Urinary bladder (tissue), 4 donors: Measurements from ENCODE around the gene C2CD5. TPM values are rescaled to one million over a fixed set of nuclear protein-coding genes. Genes with fewer than 3 reads are reported as not detected.

Source experiments
- DNase-seq: peaks from one replicate; pipeline ENCODE4 v3.0.0-alpha.2; 2015; ENCODE audit errors: extremely low spot score
- H3K27ac ChIP-seq: one replicate; pipeline ENCODE4 v1.5.1; 2013; ENCODE audit warnings: low read depth, mild to moderate bottlenecking, moderate library complexity
- H3K36me3 ChIP-seq: one replicate; pipeline ENCODE4 v1.6.1; 2013; ENCODE audit warnings: mild to moderate bottlenecking, moderate library complexity; ENCODE audit not compliant: insufficient read depth
- H3K4me1 ChIP-seq: one replicate; pipeline ENCODE4 v1.6.1; 2013; ENCODE audit warnings: mild to moderate bottlenecking, moderate library complexity; ENCODE audit not compliant: insufficient read depth
- H3K4me3 ChIP-seq: one replicate; pipeline ENCODE4 v1.5.1; 2013; ENCODE audit warnings: low read depth, low read length
- WGBS: extraction: QIAGEN DNeasy Blood & Tissue Kit; methylation state at CpG from one replicate; pipeline ENCODE4 v1.1.7; 2013; 5-methylcytosine and 5-hydroxymethylcytosine counted together
- polyA plus RNA-seq: library from polyadenylated mRNA; stranded (reverse); fragments of 200-250 nt; gene quantifications from one replicate; pipeline ENCODE4 v1.2.3, GENCODE V29; 2013
- total RNA-seq: library from RNA; depleted of rRNA; stranded (reverse); fragments of >200 nt; gene quantifications from one replicate; pipeline ENCODE4 v1.2.3, GENCODE V29; 2014
- donor health status: healthy with polysubstance abuse.
- donor health status: healthy.

Gene C2CD5
- total and polyA plus RNA-seq, 2 donors: 18.0 to 109 TPM

DNA sequence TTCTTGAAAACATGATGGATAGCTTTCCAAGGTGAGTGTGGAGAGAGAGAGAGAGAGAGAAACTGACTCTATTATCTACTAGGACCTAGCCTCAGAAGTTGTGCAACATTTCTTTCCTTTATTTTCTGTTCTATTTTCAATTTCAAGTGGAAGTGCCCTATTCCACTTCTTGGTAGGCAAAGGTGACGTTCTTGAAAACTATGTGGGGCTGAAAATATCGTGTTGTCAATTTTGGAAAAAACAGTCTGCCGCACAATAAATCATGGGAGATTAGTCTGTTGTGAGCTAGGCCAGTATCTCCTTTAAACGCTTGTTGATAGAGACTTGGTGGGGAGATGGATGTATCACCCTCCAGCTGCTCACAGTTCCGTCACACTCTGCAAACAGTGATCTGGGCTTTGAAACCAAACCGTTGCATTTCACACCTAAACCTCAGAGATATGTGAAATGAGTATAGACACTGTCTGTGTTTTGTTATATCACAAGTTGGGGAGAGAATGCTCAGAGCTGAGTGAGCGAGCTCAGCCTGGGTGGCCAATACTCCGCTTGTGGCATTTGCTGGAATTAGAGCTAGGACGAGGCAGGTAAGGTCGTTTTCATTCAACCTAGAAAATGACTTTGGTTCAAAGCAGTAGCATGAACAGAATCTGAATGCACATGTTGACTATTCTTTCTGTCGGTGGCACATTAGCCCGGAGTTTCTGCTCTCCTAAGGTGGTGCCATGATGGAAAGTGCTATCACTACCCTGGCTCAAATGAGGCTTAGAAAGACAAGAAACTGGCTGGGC lies 134.8 kb downstream of the C2CD5 start:
- no peaks in the 10 kb centered on the region for H3K36me3 ChIP-seq
- no peaks in the 10 kb centered on the region for H3K4me1 ChIP-seq
- DNase-seq: no peak
- 60% methylated on average over 12 of the region's 12 CpGs for WGBS
- H3K27ac ChIP-seq: no peak overlapping the region
- H3K4me3 ChIP-seq: no peak overlapping the region

DNA sequence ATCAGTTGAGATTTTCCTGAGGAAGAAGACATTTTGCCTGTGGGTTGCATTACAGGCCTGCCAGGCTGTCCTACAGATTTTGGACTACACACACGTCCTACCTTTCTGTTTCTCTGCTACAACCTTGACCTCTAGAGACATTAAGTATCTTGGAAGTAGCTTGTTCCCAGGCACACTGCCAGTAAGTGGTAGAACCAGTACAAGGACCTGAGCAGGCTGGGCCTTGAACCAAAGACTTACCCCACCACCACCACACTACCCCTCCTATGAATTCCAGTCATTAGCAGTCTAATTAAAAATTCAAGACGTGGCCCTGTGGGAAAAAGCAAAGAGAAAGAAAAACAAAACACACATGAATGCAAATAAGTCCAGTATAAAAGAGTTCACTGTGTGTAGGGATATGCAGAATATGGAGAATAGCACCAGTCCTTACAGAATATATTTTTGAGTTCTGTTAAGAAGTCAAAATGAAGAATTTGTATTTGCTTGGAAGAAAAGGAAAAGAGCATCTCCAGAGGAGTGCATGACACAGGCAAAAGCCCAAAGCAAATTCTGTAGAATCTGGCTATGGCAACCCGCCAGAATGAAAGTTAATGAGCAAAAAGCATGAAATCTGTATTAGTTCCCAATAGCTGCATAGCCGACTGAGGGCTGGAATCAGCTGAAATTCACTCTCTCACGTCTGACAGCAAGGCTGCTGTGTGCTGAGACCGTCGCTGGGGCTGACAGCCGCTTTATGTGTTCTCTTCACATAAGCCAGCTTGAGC lies 135.5 kb downstream of the C2CD5 start:
- no peak for DNase-seq
- no peak overlapping the region for H3K27ac ChIP-seq
- H3K36me3 ChIP-seq: no peaks in the 10 kb centered on the region
- no peak overlapping the region for H3K4me3 ChIP-seq
- 24% methylated on average over 8 of the region's 8 CpGs for WGBS
- no peaks in the 10 kb centered on the region for H3K4me1 ChIP-seq

DNA sequence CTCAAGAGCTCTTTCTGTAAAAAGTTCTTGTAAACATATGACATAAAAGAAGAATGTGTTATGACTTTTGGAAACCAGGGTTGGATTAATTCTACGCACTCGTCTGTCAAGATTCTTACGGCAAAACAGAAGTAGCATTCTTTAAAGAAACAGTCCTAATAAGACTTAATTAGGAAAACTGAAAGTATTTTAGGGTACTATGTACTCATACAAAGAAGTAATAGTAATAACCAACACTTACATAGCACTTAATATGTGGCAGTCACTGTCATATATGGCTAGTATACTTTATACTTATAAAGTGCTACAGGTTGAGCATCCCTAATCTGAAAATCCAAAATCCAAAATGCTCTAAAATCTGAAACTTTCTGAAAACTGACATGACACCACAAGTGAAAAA lies 136.9 kb downstream of the C2CD5 start:
- WGBS: 29% methylated on average over 3 of the region's 3 CpGs

DNA sequence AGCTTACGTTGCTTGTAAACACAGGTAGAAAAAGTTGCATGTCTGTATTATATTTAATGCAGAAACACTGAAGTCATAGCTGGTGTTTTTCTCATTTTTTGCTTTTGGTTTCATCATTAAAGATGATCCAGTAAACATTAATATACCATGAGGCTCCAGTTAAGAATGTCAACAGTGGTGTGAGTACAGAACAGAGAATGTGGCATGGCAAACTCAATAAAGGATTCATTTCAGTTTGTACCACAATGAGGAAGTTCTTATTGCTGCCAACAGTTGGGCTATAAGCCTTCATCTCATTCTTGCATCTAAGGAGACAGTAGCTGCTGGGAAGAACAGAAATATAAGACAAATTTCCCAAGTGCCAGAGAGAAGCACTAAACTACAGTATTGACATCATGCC lies 137.7 kb downstream of the C2CD5 start:
- H3K36me3 ChIP-seq: no peaks in the 10 kb centered on the region
- 81% methylated on average over 1 of the region's 1 CpG for WGBS
- H3K4me1 ChIP-seq: no peaks in the 10 kb centered on the region
- H3K4me3 ChIP-seq: no peak overlapping the region
- no peak overlapping the region for H3K27ac ChIP-seq
- no peak for DNase-seq

More for the DNA sequence above, 136.9 kb downstream of the C2CD5 start:
- no peak for DNase-seq
- Histone ChIP-seq H3K4me3 (no peak overlapping the region), H3K27ac (no peak overlapping the region), H3K36me3 (no peaks in the 10 kb centered on the region), H3K4me1 (no peaks in the 10 kb centered on the region)

DNA sequence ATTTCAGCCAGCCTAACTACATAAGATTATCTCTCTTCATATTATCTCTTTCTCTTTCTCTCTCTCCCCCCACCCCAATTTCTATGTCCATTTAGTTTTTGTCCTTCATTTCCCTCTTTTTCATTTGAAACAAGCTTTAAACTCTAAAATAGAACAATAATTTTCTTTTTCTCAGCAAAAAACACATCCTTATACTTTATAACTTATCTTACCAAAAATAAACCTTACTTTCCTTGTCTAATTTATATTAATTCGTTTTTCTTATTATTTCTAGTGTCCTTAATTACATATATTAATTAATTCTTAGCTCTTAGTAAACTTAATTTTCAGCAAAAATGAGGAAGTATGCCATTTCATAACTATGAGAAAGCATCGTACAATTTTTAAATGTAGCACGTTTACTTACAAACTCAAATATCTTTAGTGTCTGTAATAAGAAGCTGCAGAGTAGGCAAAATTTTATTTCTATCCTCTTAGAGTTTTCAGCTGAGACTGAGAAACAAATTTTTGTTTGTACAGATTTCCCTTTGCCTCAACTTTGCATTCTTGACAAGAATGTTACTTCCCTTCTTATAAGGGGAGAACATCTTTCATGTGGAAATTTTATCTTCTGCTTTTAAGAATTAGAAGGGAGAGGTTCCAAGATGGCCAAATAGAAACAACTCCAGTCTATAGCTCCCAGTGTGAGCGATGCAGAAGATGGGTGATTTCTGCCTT lies 144.7 kb downstream of the C2CD5 start:
- no peak overlapping the region for H3K4me3 ChIP-seq
- 78% methylated on average over 4 of the region's 4 CpGs for WGBS
- H3K27ac ChIP-seq: no peak overlapping the region
- no peak for DNase-seq
- H3K4me1 ChIP-seq: no peaks in the 10 kb centered on the region
- H3K36me3 ChIP-seq: no peaks in the 10 kb centered on the region

Other genes starting within 250 kb of the C2CD5 start
- gene ST8SIA1, start 209.8 kb downstream of the C2CD5 start, total RNA-seq: 19.8 TPM
- gene ST8SIA1, start 209.8 kb downstream of the C2CD5 start, polyA plus RNA-seq: 22.3 TPM
- 84.3 TPM for gene ETNK1, start 80.6 kb upstream of the C2CD5 start, total RNA-seq
- 10.3 TPM for gene ETNK1, start 80.6 kb upstream of the C2CD5 start, polyA plus RNA-seq